HPDE6-E6E7 (cell line): ENCODE results near the gene GPR22.
A peak's percentile ranks its signal among the peaks of the same experiment; 100 is the strongest.

Source experiments
- DNase-seq: peaks from one replicate; pipeline ENCODE4 v3.0.0; 2011; ENCODE audit warnings: missing footprints; ENCODE audit errors: extremely low spot score

GPR22 gene

DNA sequence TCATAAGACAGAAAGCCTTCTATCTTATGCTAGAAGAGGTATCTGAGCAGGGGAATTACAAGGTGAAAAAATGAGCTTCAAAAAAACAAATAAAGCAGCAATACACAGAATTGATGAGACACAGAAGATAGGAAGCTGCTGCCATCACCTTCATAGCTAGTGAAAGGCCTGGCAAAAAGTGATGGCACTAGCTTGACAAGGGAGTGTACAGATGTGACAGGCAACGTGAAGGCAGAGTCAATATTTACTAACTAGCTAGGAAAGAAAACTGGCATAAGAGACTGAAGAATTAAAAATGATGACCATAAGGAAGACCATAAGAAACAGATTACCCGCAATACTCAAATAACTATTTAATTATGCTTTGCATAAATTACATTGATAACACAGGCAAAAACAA is 9.4 kb downstream of the GPR22 start:
- DNase-seq: no peak

DNA sequence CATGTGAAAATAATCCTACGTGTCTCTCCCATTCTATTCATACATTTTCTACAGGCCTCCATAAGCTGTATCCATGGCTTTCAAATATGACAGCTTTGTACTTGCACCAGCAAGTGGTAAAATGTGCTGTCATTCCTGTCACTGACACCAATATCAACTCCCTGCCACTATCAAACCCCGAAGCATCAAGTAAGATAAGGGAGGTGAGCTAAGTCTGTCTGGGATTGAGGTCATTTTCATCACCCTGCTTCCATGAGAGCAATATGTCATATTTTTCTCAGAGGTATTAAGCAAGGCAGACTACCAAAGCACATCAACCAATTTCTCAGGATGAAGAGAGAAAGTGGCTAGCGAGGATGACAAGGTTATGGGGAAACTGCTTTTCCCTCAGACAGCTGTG is 11.1 kb downstream of the GPR22 start:
- no peak for DNase-seq

DNA sequence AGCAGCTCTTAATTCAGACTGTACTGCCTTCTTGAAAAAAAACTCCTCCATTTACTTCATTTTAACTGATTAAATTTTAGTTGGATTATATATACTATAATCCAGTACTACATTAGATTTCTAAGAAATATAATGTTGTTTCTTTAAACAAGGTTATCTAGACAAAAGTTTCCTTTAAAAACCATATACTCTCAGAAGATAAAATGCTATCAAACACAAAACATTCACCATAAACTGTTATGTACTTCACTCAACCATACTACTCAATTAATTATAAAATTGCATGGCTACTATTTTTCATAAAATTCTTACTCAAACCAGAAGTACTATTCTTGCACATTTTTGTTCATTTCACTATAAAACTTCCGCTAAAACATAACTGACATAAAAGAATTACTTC is 12.7 kb downstream of the GPR22 start:
- DNase-seq: no peak

DNA sequence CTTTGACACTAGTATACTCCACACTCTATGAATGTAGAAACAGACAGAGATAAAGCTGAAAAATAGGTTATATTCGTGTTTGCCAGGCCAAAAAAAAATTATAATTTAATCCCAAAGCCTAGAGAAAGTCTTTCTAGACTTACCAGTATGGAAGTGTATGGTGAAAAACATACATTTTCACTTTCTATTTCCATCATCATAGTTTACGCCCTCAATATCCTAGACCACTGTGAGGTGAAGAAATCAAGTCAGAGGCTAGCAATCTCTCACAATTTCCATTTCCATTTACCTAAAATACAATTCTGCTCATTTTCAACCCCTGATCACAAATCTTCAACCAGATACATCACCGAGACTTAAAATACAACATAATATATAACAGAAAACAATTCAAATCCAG is 16.2 kb downstream of the GPR22 start:
- DNase-seq: no peak

DNA sequence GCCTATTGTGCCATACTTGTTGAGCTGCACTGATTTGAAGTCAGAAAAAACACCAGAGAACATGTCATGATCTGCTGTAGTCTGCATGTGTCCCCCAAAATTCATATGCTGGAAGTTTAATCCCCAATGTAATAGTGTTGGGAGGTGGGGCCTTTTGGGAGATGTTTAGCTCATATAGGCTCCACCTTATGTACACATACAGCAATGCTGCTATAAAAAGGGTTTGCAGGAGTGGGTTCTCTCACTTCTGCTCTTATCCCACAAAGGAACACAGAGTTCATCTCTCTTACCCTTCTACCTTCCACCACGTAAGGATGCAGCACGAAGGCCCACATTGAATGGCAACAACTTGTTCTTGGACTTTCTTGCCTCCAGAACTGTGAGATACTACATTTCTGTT is 23.0 kb downstream of the GPR22 start:
- no peak for DNase-seq

DNA sequence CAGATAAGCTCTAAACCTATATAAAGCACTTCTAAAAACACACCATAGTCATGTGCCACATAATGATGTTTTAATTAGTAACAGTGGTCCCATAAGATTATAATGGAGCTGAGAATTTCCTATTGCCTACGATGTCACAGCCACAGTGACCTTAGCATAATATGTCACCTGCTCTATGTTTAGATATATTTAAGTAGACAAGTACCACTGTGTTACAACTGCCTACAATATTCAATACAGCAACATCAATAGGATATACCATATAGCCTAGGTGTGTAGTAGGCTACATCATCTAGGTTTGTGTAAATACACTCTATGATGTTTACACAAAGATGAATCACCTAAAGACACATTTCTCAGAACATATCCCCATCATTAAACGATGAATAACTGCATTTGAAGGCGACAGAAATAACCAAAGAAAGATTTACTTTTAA is 24.5 kb downstream of the GPR22 start:
- no peak for DNase-seq

DNA sequence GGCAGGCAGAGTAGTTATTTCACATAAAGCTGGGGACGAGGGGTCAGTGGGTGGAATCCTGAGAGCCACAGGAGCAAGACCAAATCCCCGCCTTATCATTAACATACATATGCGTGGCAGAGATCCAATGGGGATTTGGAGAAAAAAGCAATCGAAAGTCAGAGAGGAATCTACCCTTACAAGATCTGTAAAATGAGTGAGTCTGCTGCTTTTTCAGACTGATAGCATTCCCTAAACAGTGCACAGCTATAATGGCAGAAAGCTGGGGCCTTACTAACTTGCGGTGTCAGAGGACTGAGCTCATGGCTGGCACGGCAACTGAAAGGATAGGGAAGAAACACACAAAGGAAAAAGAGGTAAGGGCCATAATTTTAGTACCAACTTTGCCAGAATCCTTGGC is 25.0 kb downstream of the GPR22 start:
- no peak for DNase-seq

DNA sequence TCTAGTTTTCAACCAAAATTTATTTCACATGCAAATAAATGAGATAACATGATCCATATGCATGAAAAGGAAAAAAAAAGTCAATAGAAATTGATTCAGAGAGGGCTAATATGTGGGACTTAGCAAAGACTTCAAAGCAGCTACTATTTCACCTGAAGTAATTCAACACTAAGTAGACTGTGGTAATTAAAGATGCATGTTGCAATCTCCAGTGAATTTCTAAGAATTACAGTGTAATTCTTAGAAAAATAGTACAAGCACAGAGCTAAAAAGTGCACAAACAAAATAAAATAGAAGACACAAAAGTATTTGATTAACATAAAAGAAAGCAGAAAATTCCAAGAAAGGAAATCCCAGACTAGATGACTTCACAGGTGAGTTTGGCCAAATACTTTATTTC is 25.7 kb downstream of the GPR22 start:
- DNase-seq: no peak

DNA sequence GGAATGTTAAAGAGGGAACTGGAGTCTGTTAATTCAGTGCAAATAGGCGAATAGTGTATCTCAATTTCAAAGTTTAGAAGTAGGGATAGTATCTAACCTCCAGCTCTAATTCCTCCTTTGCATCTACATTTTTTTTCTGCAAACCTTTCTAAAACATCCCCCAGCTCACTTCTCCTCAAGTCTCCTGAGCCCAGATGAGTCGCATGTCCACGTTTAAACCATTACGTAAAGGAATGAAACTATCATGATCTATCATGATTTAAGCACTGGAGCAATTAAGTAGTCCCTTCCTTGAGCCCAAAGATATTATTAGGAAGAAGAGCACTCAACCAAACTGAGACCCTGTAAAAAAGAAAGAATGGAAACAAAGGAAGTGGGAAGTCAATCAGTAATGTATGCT is 29.9 kb downstream of the GPR22 start:
- DNase-seq: no peak

DNA sequence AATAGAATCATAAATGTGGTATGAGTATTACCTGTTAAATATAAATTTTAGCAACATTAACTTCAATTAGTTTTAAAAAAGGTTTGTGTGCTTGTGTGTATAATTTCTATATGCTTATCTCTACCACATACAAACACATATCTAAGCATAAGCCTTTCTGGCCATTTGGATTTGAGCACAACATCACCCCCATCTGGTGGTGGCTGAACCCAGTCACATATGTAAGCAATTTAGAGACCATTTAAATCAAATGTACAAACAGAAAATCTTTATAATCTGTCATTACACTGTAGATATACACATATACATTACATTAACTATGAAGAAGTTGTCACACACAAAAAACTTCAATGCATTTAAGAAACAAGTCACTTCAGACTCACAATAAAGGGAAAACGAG is 31.7 kb downstream of the GPR22 start:
- DNase-seq: peak; percentile 12

DNA sequence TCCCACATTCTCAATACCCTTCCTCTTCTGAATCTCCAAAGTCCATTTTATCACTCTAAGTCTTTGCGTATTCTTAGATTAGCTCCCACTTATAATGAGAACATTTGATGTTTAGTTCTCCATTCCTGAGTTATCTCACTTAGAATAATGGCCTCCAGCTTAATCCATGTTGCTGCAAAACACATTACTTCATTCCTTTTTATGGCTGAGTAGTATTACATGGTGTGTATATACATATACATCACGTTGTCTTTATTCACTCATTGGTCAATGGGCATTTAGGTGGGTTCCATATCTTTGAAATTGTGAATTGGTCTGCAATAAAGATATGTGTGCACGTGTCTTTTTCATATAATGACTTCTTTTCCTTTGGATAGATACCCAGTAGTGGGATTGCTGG is 32.3 kb downstream of the GPR22 start:
- no peak for DNase-seq

DNA sequence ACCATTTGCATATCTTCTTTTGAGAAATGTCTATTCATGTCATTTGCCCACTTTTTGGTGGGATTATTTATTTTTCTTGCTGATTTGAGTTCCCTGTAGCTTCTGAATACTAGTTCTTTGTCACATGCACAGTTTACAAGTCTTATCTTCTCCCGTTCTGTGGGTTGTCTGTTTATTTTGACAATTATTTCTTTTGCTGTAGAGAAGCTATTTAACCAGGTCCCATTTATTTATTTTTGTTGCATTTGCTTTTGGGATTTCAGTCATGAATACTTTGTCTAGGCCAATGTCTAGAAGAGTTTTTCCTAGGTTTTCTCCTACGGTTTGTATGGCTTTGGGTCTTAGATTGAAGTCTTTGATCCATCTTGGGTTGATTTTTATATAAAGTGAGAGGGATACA is 32.9 kb downstream of the GPR22 start:
- no peak for DNase-seq

DNA sequence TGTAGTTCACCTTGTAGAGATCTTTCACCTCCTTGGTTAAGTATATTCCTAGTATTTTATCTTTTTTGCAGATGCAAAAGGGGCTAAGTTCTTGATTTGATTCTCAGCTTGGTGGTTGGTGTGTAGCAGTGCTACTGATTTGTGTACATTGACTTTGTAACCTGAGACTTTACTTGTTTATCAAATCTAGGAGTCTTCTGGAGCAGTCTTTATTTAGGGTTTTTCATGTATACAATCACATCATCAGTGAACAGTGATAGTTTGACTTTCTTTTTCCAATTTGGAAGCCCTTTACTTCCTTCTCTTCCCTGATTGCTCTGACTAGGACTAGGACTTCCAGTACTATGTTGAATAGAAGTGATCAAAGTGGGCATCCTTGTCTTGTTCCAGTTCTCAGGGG is 33.8 kb downstream of the GPR22 start:
- no peak for DNase-seq

DNA sequence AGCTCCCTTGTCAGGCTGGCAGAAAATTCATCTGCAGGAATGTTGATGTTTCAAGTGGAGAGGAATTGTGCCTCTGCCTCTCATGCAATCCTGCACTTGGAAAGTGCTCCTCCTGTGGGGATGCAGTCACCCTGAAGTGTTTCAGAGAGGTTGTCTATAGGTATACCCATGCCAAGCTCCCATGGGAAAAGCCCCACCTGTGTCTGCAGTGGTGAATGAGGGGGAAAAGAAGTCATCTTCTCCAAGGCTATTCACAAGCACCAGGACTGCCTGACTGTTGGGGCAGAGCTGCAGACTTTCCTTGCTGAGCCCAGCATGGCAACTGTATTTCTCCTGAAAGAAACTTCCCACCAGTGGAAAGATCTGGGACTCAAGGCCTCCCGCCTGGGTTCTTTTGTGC is 35.5 kb downstream of the GPR22 start:
- DNase-seq: no peak

DNA sequence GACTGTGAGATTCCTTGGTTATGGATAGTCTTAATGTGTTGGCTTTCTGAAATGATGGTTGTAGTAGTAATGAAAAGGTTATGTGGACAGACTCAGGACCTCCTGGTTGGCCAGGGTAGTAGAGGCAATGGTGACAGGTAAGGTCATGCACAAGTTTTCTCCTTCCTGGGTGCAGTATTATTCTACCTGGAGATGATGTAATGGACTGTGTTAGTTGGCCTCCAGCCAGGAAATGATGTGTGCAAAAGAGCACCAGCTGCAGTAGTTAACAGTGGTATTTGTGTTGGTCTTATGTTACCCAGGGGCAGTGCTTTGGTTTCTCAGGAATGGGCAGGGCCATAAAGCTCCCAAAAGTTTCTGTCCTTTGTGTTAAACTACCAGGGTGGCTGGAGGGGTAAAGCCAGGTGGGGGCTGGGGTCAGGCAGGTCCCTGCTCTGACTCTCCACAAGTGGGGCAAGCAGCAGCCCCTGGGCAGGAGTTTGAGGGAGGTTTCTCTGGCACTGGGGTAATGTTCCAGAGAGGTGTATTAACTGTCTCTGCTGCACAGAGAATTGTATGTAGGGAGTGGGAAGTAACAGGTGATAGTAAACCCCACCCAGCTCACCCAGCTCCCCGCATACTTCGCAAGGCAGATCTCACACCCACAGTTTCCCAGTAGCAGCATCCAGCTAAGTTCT is 36.3 kb downstream of the GPR22 start:
- DNase-seq: peak; percentile 59

DNA sequence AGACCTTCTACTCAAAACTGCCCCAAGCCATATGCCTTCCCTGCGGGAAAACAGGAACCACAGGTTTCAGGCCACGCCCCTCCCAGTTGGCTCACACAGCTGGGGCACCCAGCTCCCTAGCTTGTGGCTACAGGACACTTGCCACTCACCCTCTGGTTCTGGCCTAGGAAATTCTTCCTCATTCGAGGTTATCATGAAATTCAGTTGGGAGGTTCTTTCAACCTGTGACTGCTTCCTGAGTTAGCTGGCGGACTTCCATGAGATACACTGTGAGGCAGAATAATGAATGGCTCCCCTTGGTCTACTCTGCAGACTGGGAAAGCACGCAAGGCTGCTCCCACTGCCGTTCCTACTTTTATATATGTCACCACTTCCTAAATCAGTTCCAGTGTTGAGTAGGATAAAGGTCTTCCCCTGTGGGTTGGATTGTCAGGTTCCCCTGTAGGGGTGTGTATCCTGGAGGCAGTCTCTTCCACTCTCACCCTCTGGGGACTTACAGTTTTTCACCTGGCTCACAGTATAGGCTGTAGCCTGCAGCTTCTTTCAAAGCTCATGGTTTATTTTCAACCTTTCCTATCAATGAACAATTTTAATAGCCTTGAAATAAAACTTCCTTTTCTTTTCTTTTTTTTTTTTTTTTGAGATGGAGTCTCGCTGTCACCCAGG is 37.0 kb downstream of the GPR22 start:
- DNase-seq: peak; percentile 91
